CD4-positive, alpha-beta T cell (primary cell): ENCODE results near the gene IL17C. TPM values are rescaled to one million over a fixed set of nuclear protein-coding genes. Genes with fewer than 3 reads are reported as not detected.

ENCODE experiments used
- ATAC-seq: fragments of 200-7000 bp; cut with Tn5 transposase; one replicate; pipeline ENCODE4 v1.10.0; 2022; ENCODE audit warnings: mild to moderate bottlenecking; ENCODE audit not compliant: poor library complexity
- CTCF ChIA-PET: fragments of 350-600 bp; sonication (Branson Sonifier 250); formaldehyde crosslinking; loops from one replicate; lab custom pipeline; 2021; ENCODE audit warnings: antibody characterized with exemption, inconsistent platforms; lab: Charles Lee
- POLR2A ChIA-PET: fragments of 350-600 bp; sonication (Branson Sonifier 250); formaldehyde crosslinking; loops from one replicate; lab custom pipeline; 2021; ENCODE audit warnings: antibody characterized with exemption, inconsistent platforms; lab: Charles Lee
- DNase-seq, 14 experiments: peaks; one replicate each; pipeline ENCODE4 v3.0.0-alpha.2; 2013 to 2020; ENCODE audit warnings: mixed read lengths in 2 of 14
- H3K27ac ChIP-seq, 2 donors: one replicate each; pipeline versions ENCODE4 v1.5.1 to v1.7.0; 2013; ENCODE audit warnings: low read length in 2 of 2, low read depth in 1 of 2, mild to moderate bottlenecking in 1 of 2
- H3K27me3 ChIP-seq, 2 experiments: 1 replicate in 1 of 2; 2 replicates in 1 of 2; pipeline versions ENCODE4 v1.6.1 to v1.7.0; 2013; ENCODE audit warnings: low read length in 2 of 2, control low read depth in 1 of 2, mild to moderate bottlenecking in 1 of 2, moderate library complexity in 1 of 2; ENCODE audit not compliant: insufficient read depth in 2 of 2, control insufficient read depth in 1 of 2
- H3K36me3 ChIP-seq: one replicate; pipeline ENCODE4 v1.6.1; 2013; ENCODE audit warnings: low read length, control low read depth; ENCODE audit not compliant: insufficient read depth
- H3K4me1 ChIP-seq: one replicate; pipeline ENCODE4 v1.6.1; 2013; ENCODE audit warnings: low read length, control low read depth; ENCODE audit not compliant: insufficient read depth
- H3K4me3 ChIP-seq: one replicate; pipeline ENCODE4 v1.5.1; 2013; ENCODE audit warnings: mild to moderate bottlenecking, low read length, moderate library complexity
- H3K9me3 ChIP-seq, 2 experiments: 1 replicate in 1 of 2; 2 replicates in 1 of 2; pipeline versions ENCODE4 v1.6.1 to v1.7.0; 2013; ENCODE audit warnings: low read length in 2 of 2, mild to moderate bottlenecking in 2 of 2, control low read depth in 1 of 2, moderate library complexity in 1 of 2; ENCODE audit not compliant: control insufficient read depth in 1 of 2, insufficient read depth in 1 of 2
- H3K27ac Mint-ChIP-seq: one replicate; pipeline ENCODE4 v1.8.0; 2020; ENCODE audit warnings: mixed read lengths
- H3K27me3 Mint-ChIP-seq: one replicate; pipeline ENCODE4 v1.8.0; 2021; ENCODE audit warnings: mixed read lengths
- H3K36me3 Mint-ChIP-seq: one replicate; pipeline ENCODE4 v1.8.0; 2021; ENCODE audit warnings: low read depth, mixed read lengths
- H3K4me1 Mint-ChIP-seq: one replicate; pipeline ENCODE4 v1.8.0; 2021; ENCODE audit warnings: low read depth, mixed read lengths
- H3K4me3 Mint-ChIP-seq: one replicate; pipeline ENCODE4 v1.8.0; 2020; ENCODE audit warnings: mild to moderate bottlenecking, mixed read lengths
- H3K9me3 Mint-ChIP-seq: one replicate; pipeline ENCODE4 v1.8.0; 2020; ENCODE audit warnings: mixed read lengths
- intact Hi-C, 2 experiments: fragments of 100-400 bp; cut with DNase I in 1 of 2; cut with micrococcal nuclease in 1 of 2; formaldehyde crosslinking; loops; one replicate each; pipeline versions ENCODE4 v1.15.1 to v1.9.0; 2023 to 2025; cut with DNase I, micrococcal nuclease
- total RNA-seq, 174 experiments: library from RNA in 2 of 174; stranded (reverse) in 2 of 174; gene quantifications; one replicate each; pipeline ENCODE4 v1.2.3 and lab custom pipeline; 2021 to 2026
- TF ChIP-seq, protein P1 (sequence below): fragments of 200-600 bp; IDR thresholded peaks from one replicate; pipeline ENCODE4 v1.8.0; 2022; ENCODE audit warnings: antibody characterized with exemption, mild to moderate bottlenecking

The IL17C gene
- total RNA-seq, 2 experiments from 2014 or later, result 0.77 TPM; not detected in 1

GRCh38 chr16:88662222-88662842 lies 24.0 kb downstream of the IL17C start:
- DNase-seq (peak in 1 of 14 experiments; percentile 44), ATAC-seq (no peak)
- Mint-ChIP-seq H3K9me3 (no peaks in the 10 kb centered on the region), H3K4me3 (peak overlapping the region; percentile 83), H3K27me3 (no peaks in the 10 kb centered on the region), H3K27ac (peak overlapping the region; percentile 91), H3K4me1 (peaks cover 17% of the 10 kb centered on the region), H3K36me3 (peaks cover 6% of the 10 kb centered on the region)
- Histone ChIP-seq H3K4me1 (peaks cover 19% of the 10 kb centered on the region), H3K9me3 (no peaks in the 10 kb centered on the region), H3K27me3 (no peaks in the 10 kb centered on the region), H3K36me3 (peaks cover 2% of the 10 kb centered on the region), H3K4me3 (peak overlapping the region; percentile 84), H3K27ac (peak overlapping the region in 1 of 2 donors; percentile 69)
- POLR2A ChIA-PET, result interaction anchor here (0.9 to 2.6 kb wide), 12 partner anchors 9 to 195 kb away, joined by 3 to 10 read pairs (median 6); partner anchors contain the start of gene ZC3H18
- TF ChIP-seq, protein P1, sequence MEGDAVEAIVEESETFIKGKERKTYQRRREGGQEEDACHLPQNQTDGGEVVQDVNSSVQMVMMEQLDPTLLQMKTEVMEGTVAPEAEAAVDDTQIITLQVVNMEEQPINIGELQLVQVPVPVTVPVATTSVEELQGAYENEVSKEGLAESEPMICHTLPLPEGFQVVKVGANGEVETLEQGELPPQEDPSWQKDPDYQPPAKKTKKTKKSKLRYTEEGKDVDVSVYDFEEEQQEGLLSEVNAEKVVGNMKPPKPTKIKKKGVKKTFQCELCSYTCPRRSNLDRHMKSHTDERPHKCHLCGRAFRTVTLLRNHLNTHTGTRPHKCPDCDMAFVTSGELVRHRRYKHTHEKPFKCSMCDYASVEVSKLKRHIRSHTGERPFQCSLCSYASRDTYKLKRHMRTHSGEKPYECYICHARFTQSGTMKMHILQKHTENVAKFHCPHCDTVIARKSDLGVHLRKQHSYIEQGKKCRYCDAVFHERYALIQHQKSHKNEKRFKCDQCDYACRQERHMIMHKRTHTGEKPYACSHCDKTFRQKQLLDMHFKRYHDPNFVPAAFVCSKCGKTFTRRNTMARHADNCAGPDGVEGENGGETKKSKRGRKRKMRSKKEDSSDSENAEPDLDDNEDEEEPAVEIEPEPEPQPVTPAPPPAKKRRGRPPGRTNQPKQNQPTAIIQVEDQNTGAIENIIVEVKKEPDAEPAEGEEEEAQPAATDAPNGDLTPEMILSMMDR, result no peak
- CTCF ChIA-PET, result interaction anchor here (1.6 to 3.2 kb wide), 2 partner anchors 18 to 23 kb away, joined by 4 to 18 read pairs; no protein-coding TSS in a partner anchor
- intact Hi-C loops, result no loop called here

GRCh38 chr16:88662843-88663606 lies 24.7 kb downstream of the IL17C start, which contains the start of gene MVD:
Gene MVD (minus strand): TSS chr16:88663091. CDS start chr16:88663080, 11 bp downstream.
- POLR2A ChIA-PET, result interaction anchor here (0.9 to 2.6 kb wide), 13 partner anchors 9 to 195 kb away, joined by 3 to 10 read pairs (median 5); partner anchors contain the start of gene ZC3H18
- Histone ChIP-seq H3K4me3 (peak within 1 kb of the TSS; percentile 84), H3K4me1 (peaks cover 19% of the 10 kb centered on the region), H3K27me3 (no peaks in the 10 kb centered on the region), H3K27ac (peak within 1 kb of the TSS; percentile 58 to 69), H3K36me3 (no peaks in the 10 kb centered on the region), H3K9me3 (no peaks in the 10 kb centered on the region)
- Mint-ChIP-seq H3K27ac (peak within 1 kb of the TSS; percentile 91), H3K36me3 (peaks cover 6% of the 10 kb centered on the region), H3K4me3 (peak within 1 kb of the TSS; percentile 94), H3K27me3 (no peaks in the 10 kb centered on the region), H3K4me1 (peaks cover 17% of the 10 kb centered on the region), H3K9me3 (no peaks in the 10 kb centered on the region)
- peak; percentile 97 for ATAC-seq
- CTCF ChIA-PET, result interaction anchor here (1.6 to 3.2 kb wide), 2 partner anchors 17 to 22 kb away, joined by 4 to 18 read pairs; no protein-coding TSS in a partner anchor
- DNase-seq, result peak; percentile 87 to 98 (median 94)
- TF ChIP-seq, protein P1, result no peak
- intact Hi-C loops, result loop anchor here (1.0 kb wide), 4 partner anchors 12 to 93 kb away; partner anchors contain the start of genes CYBA (in 1 of the 2), SNAI3 (in 1 of the 2) and ZC3H18 (in 1 of the 2)

GRCh38 chr16:88665148-88665547 lies 26.8 kb downstream of the IL17C start:
- no peaks in the 10 kb centered on the region for H3K27me3 Mint-ChIP-seq
- peak overlapping the region; percentile 61 for H3K27ac Mint-ChIP-seq
- H3K9me3 Mint-ChIP-seq, result no peaks in the 10 kb centered on the region
- Histone ChIP-seq H3K4me1 (peaks cover 19% of the 10 kb centered on the region), H3K27ac (no peak overlapping the region), H3K36me3 (no peaks in the 10 kb centered on the region), H3K27me3 (no peaks in the 10 kb centered on the region), H3K4me3 (no peak overlapping the region), H3K9me3 (no peaks in the 10 kb centered on the region)
- CTCF ChIA-PET, result interaction anchor here (1.1 to 3.2 kb wide), 2 partner anchors 20 to 33 kb away, joined by 9 to 18 read pairs; no protein-coding TSS in a partner anchor
- ATAC-seq (no peak), DNase-seq (no peak)
- TF ChIP-seq, protein P1, result no peak
- H3K36me3 Mint-ChIP-seq, result peaks cover 6% of the 10 kb centered on the region
- peak overlapping the region; percentile 58 for H3K4me3 Mint-ChIP-seq
- peaks cover 17% of the 10 kb centered on the region for H3K4me1 Mint-ChIP-seq
- POLR2A ChIA-PET, result interaction anchor here (1.1 kb wide), 1 partner anchor 95 kb away, joined by 3 read pairs; no protein-coding TSS in a partner anchor
- intact Hi-C loops, result loop anchor here in 1 of 2 experiments (2.0 kb wide), 1 partner anchor 20 kb away; no protein-coding TSS in a partner anchor
